Activated gamma-delta T cell treated with anti-CD3 and anti-CD28 coated beads, Interleukin-2, amount 50 U/mL, for 16 hours (primary cell): Measurements from ENCODE around the gene TRIM47.
"Not testable (repeated sequence)": the region's sequence is repeated elsewhere in the genome, so short reads cannot be mapped to it uniquely, and the experiment has no call there.

Experiments used
- DNase-seq: peaks from one replicate; pipeline ENCODE4 v3.0.0-alpha.2; 2020; ENCODE audit warnings: low read depth

TRIM47 gene

GRCh38 chr17:75869282-75870141 lies 8.9 kb downstream of the TRIM47 start:
- no peak for DNase-seq

GRCh38 chr17:75868730-75869281 lies 9.6 kb downstream of the TRIM47 start:
- not testable (repeated sequence) for DNase-seq

GRCh38 chr17:75865404-75866188 lies 12.8 kb downstream of the TRIM47 start:
- not testable (repeated sequence) for DNase-seq

GRCh38 chr17:75864887-75865286 lies 13.5 kb downstream of the TRIM47 start:
- DNase-seq, result not testable (repeated sequence)

- DNase-seq, result no peak
Measured at GRCh38 chr17:75864448-75864871, 13.9 kb downstream of the TRIM47 start.

- no peak for DNase-seq
Measured at GRCh38 chr17:75861927-75862317, 16.5 kb downstream of the TRIM47 start.

GRCh38 chr17:75859358-75859757 lies 19.0 kb downstream of the TRIM47 start:
- not testable (repeated sequence) for DNase-seq

GRCh38 chr17:75856062-75856756 lies 22.2 kb downstream of the TRIM47 start:
- peak; percentile 33 for DNase-seq

GRCh38 chr17:75855310-75856061 lies 22.9 kb downstream of the TRIM47 start, which contains the start of gene WBP2:
Gene WBP2 (minus strand): TSS chr17:75855335. CDS start chr17:75855297, 38 bp downstream.
- DNase-seq, result peak; percentile 96

- no peak for DNase-seq
Measured at GRCh38 chr17:75854881-75855309, 23.5 kb downstream of the TRIM47 start.

- DNase-seq, result no peak
Measured at GRCh38 chr17:75854101-75854748, 24.2 kb downstream of the TRIM47 start.

- DNase-seq, result no peak
Measured at GRCh38 chr17:75853433-75853832, 24.9 kb downstream of the TRIM47 start.

GRCh38 chr17:75851693-75851991 lies 26.7 kb downstream of the TRIM47 start:
- DNase-seq, result not testable (repeated sequence)

- DNase-seq, result no peak
Measured at GRCh38 chr17:75850928-75851692, 27.3 kb downstream of the TRIM47 start.

- DNase-seq, result no peak
Measured at GRCh38 chr17:75849724-75850123, 28.7 kb downstream of the TRIM47 start.

- no peak for DNase-seq
Measured at GRCh38 chr17:75849279-75849646, 29.1 kb downstream of the TRIM47 start.

GRCh38 chr17:75848523-75849278 lies 29.7 kb downstream of the TRIM47 start:
- peak; percentile 71 for DNase-seq

GRCh38 chr17:75847614-75848522 lies 30.5 kb downstream of the TRIM47 start:
- DNase-seq, result no peak
